GM23338 (cell line): ENCODE measurements around the gene LRRC4. TPM values are rescaled to one million over a fixed set of nuclear protein-coding genes. Genes with fewer than 3 reads are reported as not detected.

Experiments used
- ATAC-seq: fragments of 200-7000 bp; cut with Tn5 transposase; 3 replicates; pipeline ENCODE4 v1.9.1; 2020
- DNase-seq: peaks from one replicate; pipeline ENCODE4 v3.0.0-alpha.2; 2015; ENCODE audit warnings: low spot score
- H2AFZ ChIP-seq: fragments of 200-600 bp; sonication (generic); 2 replicates; pipeline ENCODE4 v1.8.0; 2016; ENCODE audit warnings: antibody characterized with exemption, mild to moderate bottlenecking, moderate library complexity
- H3F3A ChIP-seq: fragments of 200-600 bp; sonication (generic); replicated peaks from 2 replicates; pipeline ENCODE4 v1.8.0; 2017; ENCODE audit warnings: antibody characterized with exemption, mixed run types, low read depth
- H3K27ac ChIP-seq: fragments of 200-600 bp; sonication (generic); 2 replicates; pipeline ENCODE4 v1.6.1; 2016; ENCODE audit warnings: low read depth
- H3K27me3 ChIP-seq: fragments of 200-600 bp; sonication (generic); 2 replicates; pipeline ENCODE4 v1.8.0; 2016; ENCODE audit warnings: mild to moderate bottlenecking, mixed run types, moderate library complexity; ENCODE audit not compliant: insufficient read depth
- H3K36me3 ChIP-seq: fragments of 200-600 bp; sonication (generic); 2 replicates; pipeline ENCODE4 v1.8.0; 2016; ENCODE audit warnings: mild to moderate bottlenecking; ENCODE audit not compliant: insufficient read depth
- H3K4me1 ChIP-seq: fragments of 200-600 bp; sonication (generic); 2 replicates; pipeline ENCODE4 v1.8.0; 2016; ENCODE audit warnings: mild to moderate bottlenecking, moderate library complexity; ENCODE audit not compliant: insufficient read depth
- H3K4me2 ChIP-seq: fragments of 200-600 bp; sonication (generic); 2 replicates; pipeline ENCODE4 v1.7.1; 2017; ENCODE audit warnings: mixed run types
- H3K4me3 ChIP-seq: fragments of 200-600 bp; sonication (generic); 2 replicates; pipeline ENCODE4 v1.6.1; 2016; ENCODE audit warnings: mixed run types
- H3K79me2 ChIP-seq: fragments of 200-600 bp; sonication (generic); replicated peaks from 2 replicates; pipeline ENCODE4 v1.8.0; 2017; ENCODE audit warnings: mild to moderate bottlenecking; ENCODE audit not compliant: insufficient read depth
- H3K9me2 ChIP-seq: fragments of 200-600 bp; sonication (generic); 2 replicates; pipeline ENCODE4 v1.8.0; 2017; ENCODE audit not compliant: insufficient read depth
- H4K20me1 ChIP-seq: fragments of 200-600 bp; sonication (generic); replicated peaks from 2 replicates; pipeline ENCODE4 v1.8.0; 2017; ENCODE audit warnings: mild to moderate bottlenecking; ENCODE audit not compliant: insufficient read depth
- H3K27ac Mint-ChIP-seq: 2 replicates; pipeline ENCODE4 v1.8.0; 2020; ENCODE audit warnings: inconsistent platforms, mild to moderate bottlenecking, moderate library complexity, mixed read lengths
- H3K27me3 Mint-ChIP-seq: 3 replicates; pipeline ENCODE4 v1.8.0; 2022; ENCODE audit warnings: low read depth, mild to moderate bottlenecking, moderate library complexity, mixed read lengths, inconsistent platforms; ENCODE audit not compliant: insufficient read depth, poor library complexity
- H3K36me3 Mint-ChIP-seq: 3 replicates; pipeline ENCODE4 v1.8.0; 2021; ENCODE audit warnings: low read depth, mild to moderate bottlenecking, inconsistent platforms, moderate library complexity, mixed read lengths
- H3K4me1 Mint-ChIP-seq: 3 replicates; pipeline ENCODE4 v1.8.0; 2020; ENCODE audit warnings: mild to moderate bottlenecking, inconsistent platforms, mixed read lengths
- H3K4me3 Mint-ChIP-seq: 3 replicates; pipeline ENCODE4 v1.8.0; 2021; ENCODE audit warnings: moderate library complexity, mild to moderate bottlenecking, inconsistent platforms, mixed read lengths
- H3K9me3 Mint-ChIP-seq: 3 replicates; pipeline ENCODE4 v1.8.0; 2020; ENCODE audit warnings: moderate library complexity, mild to moderate bottlenecking, inconsistent platforms, mixed read lengths
- NANOG ChIP-seq: IDR thresholded peaks from 2 replicates; pipeline ENCODE4 v1.6.1; 2016; ENCODE audit warnings: antibody characterized with exemption, borderline replicate concordance
- REST ChIP-seq: IDR thresholded peaks from one replicate; pipeline ENCODE4 v1.6.1; 2018; ENCODE audit warnings: antibody characterized with exemption; ENCODE audit not compliant: unreplicated experiment
- ZNF462 ChIP-seq: fragments of 250-450 bp; sonication (Bioruptor Pico); IDR thresholded peaks from 2 replicates; pipeline ENCODE4 v1.5.0; 2020; ENCODE audit warnings: mild to moderate bottlenecking, moderate library complexity
- polyA plus RNA-seq: library from polyadenylated mRNA; unstranded; fragments of >200 nt; fragmentation: Nextera tagmentation; extraction: Ambion mirVana; gene quantifications from 2 replicates; pipeline ENCODE4 v1.2.1, GENCODE V29; 2016
- total RNA-seq: library from RNA; depleted of rRNA; stranded (reverse); fragments of >200 nt; shearing (Covaris generic); gene quantifications from 2 replicates; pipeline ENCODE4 v1.2.3, GENCODE V29; 2014

The LRRC4 gene
- total and polyA plus RNA-seq, 2 experiments from 2014 or later, result 1.9 to 5.2 TPM

GRCh38 chr7:128007303-128007680 is 23.9 kb downstream of the LRRC4 start (continued):
- TF ChIP-seq REST (no peak), ZNF462 (CRISPR knock-in tag) (no peak)

GRCh38 chr7:128006550-128007302 is 24.5 kb downstream of the LRRC4 start:
- H3K27ac Mint-ChIP-seq, result no peak overlapping the region
- Histone ChIP-seq H3K4me3 (no peak overlapping the region), H3K79me2 (peaks cover 13% of the 10 kb centered on the region), H3K36me3 (no peaks in the 10 kb centered on the region; the same call in 1 of the 2 replicates), H3K4me2 (no peak overlapping the region), H4K20me1 (peaks cover 41% of the 10 kb centered on the region), H3K4me1 (peaks cover 10% of the 10 kb centered on the region), H2AFZ (no peak overlapping the region), H3F3A (no peaks in the 10 kb centered on the region), H3K27ac (no peak overlapping the region), H3K9me2 (peaks cover 6% of the 10 kb centered on the region; the same call in 1 of the 2 replicates), H3K27me3 (no peaks in the 10 kb centered on the region)
- H3K4me3 Mint-ChIP-seq, result no peak overlapping the region
- H3K9me3 Mint-ChIP-seq, result no peaks in the 10 kb centered on the region
- TF ChIP-seq NANOG, result no peak
- peaks cover 27% of the 10 kb centered on the region for H3K4me1 Mint-ChIP-seq
- peaks cover 13% of the 10 kb centered on the region for H3K27me3 Mint-ChIP-seq
- DNase-seq (no peak), ATAC-seq (no peak)
- H3K36me3 Mint-ChIP-seq, result no peaks in the 10 kb centered on the region; the same call in 2 of the 3 replicates
